ENCODE measurements around the gene EXOC3L1. TPM values are rescaled to one million over a fixed set of nuclear protein-coding genes. Genes with fewer than 3 reads are reported as not detected.

The EXOC3L1 gene
- total RNA-seq, 1 donor from 2014 or later: not detected

DNA sequence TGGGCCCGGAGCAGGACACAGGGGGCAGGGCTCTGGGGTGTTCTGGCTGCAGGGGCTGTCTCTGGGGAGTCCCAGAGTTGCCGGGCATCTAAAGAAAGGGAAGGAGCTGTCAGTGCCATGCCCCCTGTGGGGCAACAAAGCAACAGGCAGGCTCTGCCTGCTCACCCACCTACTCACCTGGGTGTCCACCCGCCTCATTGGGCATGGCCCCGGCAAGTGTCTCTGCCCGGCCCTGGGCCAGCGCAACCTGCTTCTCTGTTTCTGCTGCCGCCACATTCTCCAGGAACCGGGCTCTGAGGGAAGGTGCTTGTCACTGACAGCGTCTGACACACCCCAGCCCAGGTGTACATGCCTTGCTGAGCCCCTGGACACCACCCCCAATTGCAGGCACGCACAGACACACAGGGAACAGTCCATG is 44.3 kb upstream of the EXOC3L1 start:
- TF ChIP-seq, protein P1, sequence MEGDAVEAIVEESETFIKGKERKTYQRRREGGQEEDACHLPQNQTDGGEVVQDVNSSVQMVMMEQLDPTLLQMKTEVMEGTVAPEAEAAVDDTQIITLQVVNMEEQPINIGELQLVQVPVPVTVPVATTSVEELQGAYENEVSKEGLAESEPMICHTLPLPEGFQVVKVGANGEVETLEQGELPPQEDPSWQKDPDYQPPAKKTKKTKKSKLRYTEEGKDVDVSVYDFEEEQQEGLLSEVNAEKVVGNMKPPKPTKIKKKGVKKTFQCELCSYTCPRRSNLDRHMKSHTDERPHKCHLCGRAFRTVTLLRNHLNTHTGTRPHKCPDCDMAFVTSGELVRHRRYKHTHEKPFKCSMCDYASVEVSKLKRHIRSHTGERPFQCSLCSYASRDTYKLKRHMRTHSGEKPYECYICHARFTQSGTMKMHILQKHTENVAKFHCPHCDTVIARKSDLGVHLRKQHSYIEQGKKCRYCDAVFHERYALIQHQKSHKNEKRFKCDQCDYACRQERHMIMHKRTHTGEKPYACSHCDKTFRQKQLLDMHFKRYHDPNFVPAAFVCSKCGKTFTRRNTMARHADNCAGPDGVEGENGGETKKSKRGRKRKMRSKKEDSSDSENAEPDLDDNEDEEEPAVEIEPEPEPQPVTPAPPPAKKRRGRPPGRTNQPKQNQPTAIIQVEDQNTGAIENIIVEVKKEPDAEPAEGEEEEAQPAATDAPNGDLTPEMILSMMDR (IDR thresholded peaks at IDR 0.05): no peak
- TF ChIP-seq EZH2 (IDR thresholded peaks at IDR 0.05) (no peak), EZH2phosphoT487 (IDR thresholded peaks at IDR 0.05) (no peak)
- Histone ChIP-seq H3K4me3 (no peak overlapping the region), H3K27ac (no peak overlapping the region), H3K4me1 (no peaks in the 10 kb centered on the region), H3F3A (ENCODE audit: low read depth) (no peaks in the 10 kb centered on the region), H4K20me1 (ENCODE audit: low read depth) (no peaks in the 10 kb centered on the region), H3K4me2 (no peak overlapping the region), H2AFZ (replicated peaks) (no peak overlapping the region), H3K79me2 (ENCODE audit: low read depth) (no peaks in the 10 kb centered on the region), H3K9ac (no peak overlapping the region), H3K36me3 (no peaks in the 10 kb centered on the region), H3K9me3 (ENCODE audit: low read depth) (no peaks in the 10 kb centered on the region), H3K27me3 (no peaks in the 10 kb centered on the region)
- peaks cover 8% of the 10 kb centered on the region for H3K36me3 Mint-ChIP-seq
- no peak overlapping the region for H3K4me3 Mint-ChIP-seq
- no peak overlapping the region for H3K27ac Mint-ChIP-seq
- peaks cover 2% of the 10 kb centered on the region for H3K27me3 Mint-ChIP-seq (ENCODE audit: insufficient read depth, low read depth)
- DNase-seq (ENCODE audit: low spot score): no peak
- peaks cover 5% of the 10 kb centered on the region for H3K4me1 Mint-ChIP-seq
- H3K9me3 Mint-ChIP-seq: no peaks in the 10 kb centered on the region

DNA sequence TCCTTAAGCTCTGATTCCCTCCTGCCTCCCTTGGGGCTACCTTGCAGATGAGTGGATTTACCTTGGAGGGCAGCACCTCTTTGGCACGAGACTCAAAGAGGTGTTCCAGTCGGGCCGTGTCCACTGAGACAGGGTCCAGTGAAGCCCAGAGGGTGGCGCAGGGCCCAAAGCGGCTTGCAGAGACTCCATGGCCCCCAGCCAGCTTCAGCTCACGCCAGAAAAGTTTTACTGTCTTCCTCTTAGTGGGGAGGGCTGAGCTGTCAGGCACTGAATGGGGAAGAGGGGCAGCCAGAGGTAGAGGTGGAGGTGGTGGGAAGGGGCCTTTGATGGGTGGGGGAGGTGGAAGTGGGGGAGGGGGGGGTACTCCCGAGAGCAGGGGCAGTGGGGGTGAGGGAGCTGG is 43.7 kb upstream of the EXOC3L1 start:
- no peaks in the 10 kb centered on the region for H3F3A ChIP-seq (ENCODE audit: low read depth)
- H3K79me2 ChIP-seq (ENCODE audit: low read depth): no peaks in the 10 kb centered on the region
- DNase-seq (ENCODE audit: low spot score): no peak
- no peak overlapping the region for H3K27ac ChIP-seq
- H3K36me3 Mint-ChIP-seq: peaks cover 10% of the 10 kb centered on the region
- TF ChIP-seq, protein P1 (IDR thresholded peaks at IDR 0.05): no peak
- TF ChIP-seq EZH2phosphoT487 (IDR thresholded peaks at IDR 0.05) (no peak), EZH2 (IDR thresholded peaks at IDR 0.05) (no peak)
- no peak overlapping the region for H3K4me3 Mint-ChIP-seq
- H2AFZ ChIP-seq (replicated peaks): no peak overlapping the region
- H3K36me3 ChIP-seq: no peaks in the 10 kb centered on the region
- no peaks in the 10 kb centered on the region for H3K4me1 ChIP-seq
- H3K9me3 ChIP-seq (ENCODE audit: low read depth): no peaks in the 10 kb centered on the region
- H3K27me3 ChIP-seq: no peaks in the 10 kb centered on the region
- H3K4me3 ChIP-seq: no peak overlapping the region
- H3K9ac ChIP-seq: no peak overlapping the region
- peaks cover 4% of the 10 kb centered on the region for H3K4me1 Mint-ChIP-seq
- no peak overlapping the region for H3K4me2 ChIP-seq
- H3K27me3 Mint-ChIP-seq (ENCODE audit: insufficient read depth, low read depth): peaks cover 2% of the 10 kb centered on the region
- H4K20me1 ChIP-seq (ENCODE audit: low read depth): no peaks in the 10 kb centered on the region
- H3K27ac Mint-ChIP-seq: no peak overlapping the region
- H3K9me3 Mint-ChIP-seq: no peaks in the 10 kb centered on the region

DNA sequence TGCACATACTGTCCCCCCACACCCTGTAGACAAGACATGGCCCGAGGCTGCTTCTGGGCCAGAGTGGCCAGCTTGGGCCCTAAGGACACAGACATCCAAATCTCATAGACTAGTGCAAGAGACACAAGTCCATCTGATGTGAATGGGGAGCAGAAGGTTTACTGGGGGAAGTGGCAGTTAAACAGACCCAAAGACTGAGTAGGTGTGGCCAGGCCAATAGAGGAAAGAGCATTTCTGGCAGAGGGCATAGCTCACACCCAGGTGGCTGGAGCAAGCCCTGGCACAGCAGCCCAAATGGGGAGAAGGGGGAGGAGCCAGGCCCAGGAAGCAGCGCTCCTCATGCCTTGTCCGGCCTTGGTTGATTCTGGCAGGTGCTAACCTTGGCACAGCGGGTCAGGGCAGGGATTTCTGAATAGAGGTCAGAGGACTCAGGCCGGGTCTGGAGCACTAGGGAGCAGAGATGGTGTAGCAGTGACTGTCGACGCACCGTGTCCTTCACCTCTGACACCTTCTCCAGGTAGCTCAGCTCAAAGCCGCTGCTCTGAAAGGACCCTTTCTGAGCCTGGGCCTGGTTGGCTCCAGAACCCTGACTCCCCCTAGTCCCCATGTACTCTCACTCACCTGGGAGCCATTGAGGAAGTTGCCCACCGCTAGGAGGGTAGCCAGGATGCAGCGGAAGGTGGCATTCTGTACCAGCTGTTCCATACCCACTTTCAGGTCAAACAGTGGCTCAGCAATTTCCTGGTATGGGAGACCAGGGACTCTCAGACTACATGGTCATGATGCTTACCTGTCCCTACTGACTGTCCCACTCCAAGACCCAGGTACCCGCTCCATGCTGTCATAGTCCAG is 41.1 kb upstream of the EXOC3L1 start:
- peaks cover 16% of the 10 kb centered on the region for H3K4me1 Mint-ChIP-seq
- H3K9me3 ChIP-seq (ENCODE audit: low read depth): no peaks in the 10 kb centered on the region
- no peaks in the 10 kb centered on the region for H3K36me3 ChIP-seq
- H3K36me3 Mint-ChIP-seq: peaks cover 13% of the 10 kb centered on the region
- H3K27ac ChIP-seq: no peak overlapping the region
- H3K27ac Mint-ChIP-seq: no peak overlapping the region
- no peaks in the 10 kb centered on the region for H3K27me3 ChIP-seq
- peaks cover 10% of the 10 kb centered on the region for H3K27me3 Mint-ChIP-seq (ENCODE audit: insufficient read depth, low read depth)
- no peak for TF ChIP-seq EZH2 (IDR thresholded peaks at IDR 0.05)
- no peak overlapping the region for H3K4me3 ChIP-seq
- DNase-seq (ENCODE audit: low spot score): no peak
- no peak overlapping the region for H3K4me3 Mint-ChIP-seq
- no peak overlapping the region for H2AFZ ChIP-seq (replicated peaks)
- H3K9ac ChIP-seq: no peak overlapping the region
- no peak overlapping the region for H3K4me2 ChIP-seq
- H3K79me2 ChIP-seq (ENCODE audit: low read depth): peaks cover 15% of the 10 kb centered on the region
- peaks cover 7% of the 10 kb centered on the region for H3K4me1 ChIP-seq
- H3K9me3 Mint-ChIP-seq: peaks cover 2% of the 10 kb centered on the region
- no peaks in the 10 kb centered on the region for H4K20me1 ChIP-seq (ENCODE audit: low read depth)
- no peaks in the 10 kb centered on the region for H3F3A ChIP-seq (ENCODE audit: low read depth)

All from neural progenitor cell (in vitro differentiated cells).